H1 (cell line): ENCODE measurements around the gene SPECC1. TPM values are rescaled to one million over a fixed set of nuclear protein-coding genes. Genes with fewer than 3 reads are reported as not detected.

Source experiments
- CTCF ChIA-PET: fragments of 300-600 bp; sonication (Branson Sonifier 250); formaldehyde crosslinking; loops from one replicate; lab custom pipeline; 2021; ENCODE audit not compliant: partially characterized antibody; lab: Charles Lee
- POLR2A ChIA-PET: fragments of 300-600 bp; sonication (Branson Sonifier 250); formaldehyde crosslinking; loops from one replicate; lab custom pipeline; 2021; ENCODE audit warnings: inconsistent platforms; ENCODE audit not compliant: partially characterized antibody; lab: Charles Lee
- DNase-seq, 2 experiments: peaks; one replicate each; pipeline versions ENCODE4 v3.0.0 to v3.0.0-alpha.2; 2010 to 2022; ENCODE audit warnings: low spot score in 2 of 2, low read depth in 1 of 2, mixed read lengths in 1 of 2
- FAIRE-seq: peaks from 2 replicates; lab custom pipeline; 2011; peaks lifted over from hg19 to GRCh38; lab: Jason Lieb, UNC
- H2AFZ ChIP-seq: 2 replicates; pipeline ENCODE4 v1.8.1; 2012; ENCODE audit warnings: low read length, inconsistent platforms
- H2AK5ac ChIP-seq: 2 replicates; pipeline ENCODE4 v1.6.1; 2013; ENCODE audit warnings: low read depth, low read length
- H2BK120ac ChIP-seq: replicated peaks from 2 replicates; pipeline ENCODE3; 2013; ENCODE audit warnings: low read depth, low read length, inconsistent platforms
- H2BK12ac ChIP-seq: 2 replicates; pipeline ENCODE4 v1.6.1; 2013; ENCODE audit warnings: low read depth, low read length
- H2BK15ac ChIP-seq: 2 replicates; pipeline ENCODE4 v1.6.1; 2013; ENCODE audit warnings: low read length
- H2BK20ac ChIP-seq: 2 replicates; pipeline ENCODE4 v1.6.1; 2013; ENCODE audit warnings: low read length
- H2BK5ac ChIP-seq: 2 replicates; pipeline ENCODE4 v1.6.1; 2013; ENCODE audit warnings: low read depth, low read length
- H3K14ac ChIP-seq: 2 replicates; pipeline ENCODE4 v1.6.1; 2013; ENCODE audit warnings: inconsistent platforms; ENCODE audit not compliant: insufficient read length
- H3K18ac ChIP-seq: 2 replicates; pipeline ENCODE4 v1.6.1; 2013; ENCODE audit warnings: low read length; ENCODE audit errors: extremely low read depth
- H3K23ac ChIP-seq: 2 replicates; pipeline ENCODE4 v1.6.1; 2013; ENCODE audit warnings: inconsistent platforms; ENCODE audit not compliant: insufficient read length
- H3K23me2 ChIP-seq: 2 replicates; pipeline ENCODE4 v1.6.1; 2013; ENCODE audit warnings: low read depth, low read length
- H3K27ac ChIP-seq: 2 replicates; pipeline ENCODE4 v1.6.1; 2011; ENCODE audit warnings: low read depth, low read length, inconsistent platforms
- H3K27me3 ChIP-seq, 4 experiments: replicated peaks in 1 of 4; 1 replicate in 1 of 4; 2 replicates in 3 of 4; pipeline versions ENCODE4 v1.6.1 to v1.8.1; 2011 to 2013; ENCODE audit warnings: low read length in 3 of 4, mild to moderate bottlenecking in 3 of 4, inconsistent platforms in 2 of 4, mixed read lengths in 2 of 4, moderate library complexity in 1 of 4; ENCODE audit not compliant: control insufficient read depth in 3 of 4, insufficient read depth in 3 of 4; ENCODE audit errors: extremely low read depth in 1 of 4
- H3K36me3 ChIP-seq, 4 experiments: 2 replicates each; pipeline versions ENCODE4 v1.6.1 to v1.8.1; 2011 to 2013; ENCODE audit warnings: mild to moderate bottlenecking in 4 of 4, low read length in 3 of 4, moderate library complexity in 2 of 4, control low read depth in 1 of 4, inconsistent platforms in 1 of 4; ENCODE audit not compliant: insufficient read depth in 4 of 4, control insufficient read depth in 2 of 4
- H3K4ac ChIP-seq: replicated peaks from 2 replicates; pipeline ENCODE3; 2013; ENCODE audit warnings: low read length, low read depth, mixed read lengths, inconsistent platforms; ENCODE audit not compliant: insufficient read length
- H3K4me1 ChIP-seq, 4 experiments: replicated peaks in 1 of 4; 1 replicate in 1 of 4; 2 replicates in 3 of 4; pipeline versions ENCODE4 v1.6.1 to v1.8.1; 2011 to 2013; ENCODE audit warnings: low read length in 3 of 4, inconsistent platforms in 2 of 4, mixed read lengths in 1 of 4; ENCODE audit not compliant: insufficient read depth in 4 of 4, control insufficient read depth in 3 of 4
- H3K4me2 ChIP-seq, 2 experiments: 2 replicates each; pipeline versions ENCODE4 v1.6.1 to v1.8.1; 2011 to 2013; ENCODE audit warnings: low read depth in 2 of 2, low read length in 2 of 2, control low read depth in 1 of 2, inconsistent platforms in 1 of 2, mild to moderate bottlenecking in 1 of 2; ENCODE audit not compliant: insufficient read depth in 1 of 2
- H3K4me3 ChIP-seq, 4 experiments: fragments of 200-600, 300-600 bp in 1 of 4; sonication (generic), shearing (Covaris generic), sonication (Bioruptor Twin) in 1 of 4; 2 replicates each; pipeline versions ENCODE4 v1.5.1 to v1.8.1; 2011 to 2016; ENCODE audit warnings: low read length in 4 of 4, low read depth in 3 of 4, control low read depth in 2 of 4, inconsistent platforms in 2 of 4, mild to moderate bottlenecking in 2 of 4, mixed read lengths in 1 of 4, moderate library complexity in 1 of 4; ENCODE audit not compliant: insufficient read depth in 2 of 4; ENCODE audit errors: extremely low read depth in 1 of 4
- H3K56ac ChIP-seq: replicated peaks from 2 replicates; pipeline ENCODE3; 2013; ENCODE audit warnings: low read depth, mild to moderate bottlenecking, mixed read lengths, low read length, inconsistent platforms; ENCODE audit not compliant: insufficient read length
- H3K79me1 ChIP-seq: 2 replicates; pipeline ENCODE4 v1.6.1; 2013; ENCODE audit warnings: low read depth, low read length, control low read depth
- H3K79me2 ChIP-seq, 2 experiments: 2 replicates each; pipeline versions ENCODE4 v1.6.1 to v1.8.1; 2012 to 2013; ENCODE audit warnings: low read length in 2 of 2, mild to moderate bottlenecking in 2 of 2, inconsistent platforms in 1 of 2; ENCODE audit not compliant: insufficient read depth in 2 of 2, control insufficient read depth in 1 of 2
- H3K9ac ChIP-seq, 4 experiments: replicated peaks in 1 of 4; 1 replicate in 1 of 4; 2 replicates in 3 of 4; pipeline versions ENCODE4 v1.6.1 to v1.8.1; 2011 to 2013; ENCODE audit warnings: low read depth in 3 of 4, low read length in 3 of 4, control low read depth in 2 of 4, mild to moderate bottlenecking in 2 of 4, moderate library complexity in 2 of 4, inconsistent platforms in 1 of 4; ENCODE audit errors: extremely low read depth in 1 of 4
- H3K9me3 ChIP-seq, 2 experiments: 2 replicates each; pipeline versions ENCODE4 v1.6.1 to v1.8.1; 2012 to 2013; ENCODE audit warnings: mild to moderate bottlenecking in 2 of 2, moderate library complexity in 2 of 2, control low read depth in 1 of 2, inconsistent platforms in 1 of 2, low read depth in 1 of 2, low read length in 1 of 2, mixed read lengths in 1 of 2; ENCODE audit not compliant: insufficient read depth in 2 of 2
- H4K20me1 ChIP-seq, 2 experiments: replicated peaks in 1 of 2; 2 replicates each; pipeline versions ENCODE3 to v1.8.1; 2011 to 2013; ENCODE audit warnings: inconsistent platforms in 2 of 2, low read length in 2 of 2, mild to moderate bottlenecking in 1 of 2; ENCODE audit not compliant: insufficient read depth in 2 of 2, control insufficient read depth in 1 of 2
- H4K5ac ChIP-seq: 2 replicates; pipeline ENCODE4 v1.6.1; 2013; ENCODE audit warnings: low read length, low read depth, mixed read lengths, inconsistent platforms; ENCODE audit not compliant: insufficient read length
- H4K8ac ChIP-seq: 2 replicates; pipeline ENCODE4 v1.8.0; 2013; ENCODE audit warnings: mild to moderate bottlenecking, moderate library complexity, low read length, inconsistent platforms; ENCODE audit not compliant: insufficient read depth; ENCODE audit errors: extremely low read depth
- H4K91ac ChIP-seq: replicated peaks from 2 replicates; pipeline ENCODE3; 2013; ENCODE audit warnings: low read length, mixed read lengths, inconsistent platforms; ENCODE audit not compliant: insufficient read length
- BRCA1 ChIP-seq: IDR thresholded peaks from 2 replicates; pipeline ENCODE4 v1.6.1; 2012; ENCODE audit warnings: low read depth, low read length, improper control_type of control experiment
- EGR1 ChIP-seq: IDR thresholded peaks from 2 replicates; pipeline ENCODE4 v1.6.1; 2011; ENCODE audit warnings: low read depth, low read length, borderline replicate concordance
- GTF2F1 ChIP-seq: IDR thresholded peaks from 2 replicates; pipeline ENCODE4 v1.6.1; 2012; ENCODE audit warnings: low read depth, low read length, improper control_type of control experiment, borderline replicate concordance
- JUN ChIP-seq: IDR thresholded peaks from 2 replicates; pipeline ENCODE4 v1.6.1; 2011; ENCODE audit warnings: low read depth, mild to moderate bottlenecking, improper control_type of control experiment, low read length
- RAD21 ChIP-seq, 2 experiments: IDR thresholded peaks in 1 of 2; conservative IDR thresholded peaks in 1 of 2; 2 replicates each; pipeline ENCODE4 v1.6.1; 2011; ENCODE audit warnings: low read depth in 2 of 2, low read length in 2 of 2, improper control_type of control experiment in 1 of 2, inconsistent platforms in 1 of 2, mild to moderate bottlenecking in 1 of 2, moderate library complexity in 1 of 2
- RXRA ChIP-seq: IDR thresholded peaks from 2 replicates; pipeline ENCODE4 v1.6.1; 2011; ENCODE audit warnings: low read depth, mild to moderate bottlenecking, low read length, moderate library complexity; ENCODE audit not compliant: insufficient read depth
- SP4 ChIP-seq: IDR thresholded peaks from 2 replicates; pipeline ENCODE4 v1.6.1; 2012; ENCODE audit warnings: low read length, inconsistent platforms
- SRF ChIP-seq: IDR thresholded peaks from 2 replicates; pipeline ENCODE4 v1.6.1; 2011; ENCODE audit warnings: mild to moderate bottlenecking, low read depth, low read length, moderate library complexity
- YY1 ChIP-seq: IDR thresholded peaks from 2 replicates; pipeline ENCODE4 v1.6.1; 2011; ENCODE audit warnings: low read depth, mild to moderate bottlenecking, low read length
- WGBS, 2 experiments: shearing (Covaris generic) in 1 of 2; methylation state at CpG; one replicate each; pipeline versions ENCODE4 v1.1.6 to v1.1.7; 2013 to 2015; ENCODE audit warnings: low lambda C conversion rate in 2 of 2, mixed read lengths in 2 of 2, inconsistent platforms in 1 of 2, low coverage in 1 of 2, missing lambda C conversion rate in 1 of 2; ENCODE audit not compliant: insufficient replicate concordance in 2 of 2, insufficient coverage in 1 of 2, insufficient read length in 1 of 2; ENCODE audit errors: extremely low coverage in 1 of 2, missing lambda C conversion rate in 1 of 2; 5-methylcytosine and 5-hydroxymethylcytosine counted together
- polyA plus RNA-seq, 7 experiments: library from polyadenylated mRNA; depleted of rRNA in 3 of 7; stranded (reverse) in 5 of 7; unstranded in 2 of 7; fragments of >200 nt in 5 of 7; fragments of 200-250 nt in 2 of 7; gene quantifications; 1 replicate in 5 of 7; 2 replicates in 1 of 7; 4 replicates in 1 of 7; pipeline versions ENCODE4 v1.2.1 to v1.2.3, GENCODE V29; 2011 to 2013; ENCODE audit warnings: missing spikeins in 2 of 7, mixed read lengths in 2 of 7
- total RNA-seq: library from RNA; stranded (reverse); fragmentation: NEBNext Ultra II Directional; extraction: Animal tissue kit (Norgen Biotek cat#: 25700); gene quantifications from 2 replicates; pipeline ENCODE4 v1.2.1, GENCODE V29; 2021
- TF ChIP-seq, protein P1 (sequence below), 3 experiments: IDR thresholded peaks; 1 replicate in 2 of 3; 2 replicates in 1 of 3; pipeline versions ENCODE4 v1.5.1 to v1.6.1; 2011; ENCODE audit warnings: low read length in 3 of 3, mild to moderate bottlenecking in 3 of 3, inconsistent platforms in 2 of 3, low read depth in 1 of 3, moderate library complexity in 1 of 3; ENCODE audit not compliant: insufficient read depth in 1 of 3; ENCODE audit errors: control extremely low read depth in 1 of 3

Gene SPECC1
- total and polyA plus RNA-seq, 2 of the 8 experiments (the other 6 are each of a cell fraction or from before 2014, with no cell fraction given), result 35.8 to 87.9 TPM

DNA sequence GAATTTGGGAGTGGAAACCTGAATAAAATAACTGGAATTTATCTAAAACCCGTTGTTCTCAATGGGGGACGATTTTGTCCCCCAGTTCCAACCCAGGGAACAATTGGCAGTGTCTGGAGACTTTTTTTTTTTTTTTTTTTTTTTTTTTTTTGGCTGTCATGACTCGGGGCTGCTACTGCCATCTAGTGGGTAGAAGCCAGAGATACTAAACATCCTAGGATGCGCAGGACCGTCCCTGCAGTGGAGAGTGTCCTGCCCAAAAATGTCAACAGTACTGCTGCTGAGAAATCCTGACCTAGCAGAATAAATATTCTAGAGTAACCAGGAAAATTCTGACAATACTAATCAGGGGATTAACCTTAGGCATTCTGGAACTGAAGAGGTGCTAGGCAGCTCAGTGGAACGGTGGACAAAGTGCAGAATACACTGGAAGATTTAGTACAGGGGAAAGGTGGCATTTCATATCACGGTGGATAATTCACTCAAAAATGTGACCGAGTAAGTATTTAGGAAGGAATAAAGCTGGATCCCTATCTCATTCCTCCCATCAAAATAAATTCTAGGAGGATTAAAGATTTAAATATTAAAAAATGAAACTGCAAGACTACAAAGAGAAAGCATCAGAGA lies 107.6 kb downstream of the SPECC1 start:
- Histone ChIP-seq H3K18ac (no peak overlapping the region), H4K5ac (no peak overlapping the region), H4K91ac (no peak overlapping the region), H2AFZ (no peak overlapping the region), H3K4me3 (no peak overlapping the region), H3K4me1 (peaks cover 0 to under 1% (median 0%) of the 10 kb centered on the region in 4 experiments; a peak in 2 of 7 replicates), H2BK5ac (no peak overlapping the region), H3K56ac (no peak overlapping the region), H2BK15ac (no peak overlapping the region), H3K79me1 (no peaks in the 10 kb centered on the region), H3K27ac (no peak overlapping the region), H3K23me2 (no peaks in the 10 kb centered on the region), H3K14ac (no peak overlapping the region), H3K9ac (no peak overlapping the region), H2BK120ac (no peak overlapping the region), H4K8ac (no peak overlapping the region), H3K23ac (no peak overlapping the region), H2BK20ac (no peak overlapping the region), H4K20me1 (no peaks in the 10 kb centered on the region), H3K36me3 (no peaks in the 10 kb centered on the region), H3K4ac (no peak overlapping the region), H2BK12ac (no peak overlapping the region), H3K79me2 (no peaks in the 10 kb centered on the region), H3K9me3 (no peaks in the 10 kb centered on the region), H2AK5ac (no peak overlapping the region), H3K4me2 (no peak overlapping the region), H3K27me3 (no peaks in the 10 kb centered on the region)
- TF ChIP-seq SP4 (no peak), EGR1 (no peak), JUN (no peak), RXRA (no peak), BRCA1 (no peak), GTF2F1 (no peak), YY1 (0 out of 2 replicates have a peak, but pooled peaks have one; percentile 9), RAD21 (IDR thresholded peaks at IDR 0.05 in 1 of 2, conservative IDR thresholded peaks at IDR 0.05 in 1 of 2; ENCODE audit: low read depth in 2 of 2, low read length in 2 of 2) (peak; percentile 78 to 82), SRF (no peak)
- TF ChIP-seq, protein P1, sequence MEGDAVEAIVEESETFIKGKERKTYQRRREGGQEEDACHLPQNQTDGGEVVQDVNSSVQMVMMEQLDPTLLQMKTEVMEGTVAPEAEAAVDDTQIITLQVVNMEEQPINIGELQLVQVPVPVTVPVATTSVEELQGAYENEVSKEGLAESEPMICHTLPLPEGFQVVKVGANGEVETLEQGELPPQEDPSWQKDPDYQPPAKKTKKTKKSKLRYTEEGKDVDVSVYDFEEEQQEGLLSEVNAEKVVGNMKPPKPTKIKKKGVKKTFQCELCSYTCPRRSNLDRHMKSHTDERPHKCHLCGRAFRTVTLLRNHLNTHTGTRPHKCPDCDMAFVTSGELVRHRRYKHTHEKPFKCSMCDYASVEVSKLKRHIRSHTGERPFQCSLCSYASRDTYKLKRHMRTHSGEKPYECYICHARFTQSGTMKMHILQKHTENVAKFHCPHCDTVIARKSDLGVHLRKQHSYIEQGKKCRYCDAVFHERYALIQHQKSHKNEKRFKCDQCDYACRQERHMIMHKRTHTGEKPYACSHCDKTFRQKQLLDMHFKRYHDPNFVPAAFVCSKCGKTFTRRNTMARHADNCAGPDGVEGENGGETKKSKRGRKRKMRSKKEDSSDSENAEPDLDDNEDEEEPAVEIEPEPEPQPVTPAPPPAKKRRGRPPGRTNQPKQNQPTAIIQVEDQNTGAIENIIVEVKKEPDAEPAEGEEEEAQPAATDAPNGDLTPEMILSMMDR (IDR thresholded peaks at IDR 0.05; ENCODE audit: control extremely low read depth in 1 of 3, insufficient read depth in 1 of 3, low read depth in 1 of 3, low read length in 3 of 3), result peak; percentile 47 to 75 (median 51)
- 44% methylated on average over 7 of the region's 8 CpGs; no CpG with 5 or more reads in 1 of the 2 experiments for WGBS, 2 experiments
- CTCF ChIA-PET, result interaction anchor here (0.7 to 2.7 kb wide), 6 partner anchors 9 to 124 kb away, joined by 3 to 20 read pairs (median 4); no protein-coding TSS in a partner anchor
- POLR2A ChIA-PET, result interaction anchor here (1.3 kb wide), 1 partner anchor 139 kb away, joined by 3 read pairs; no protein-coding TSS in a partner anchor
- FAIRE-seq (peak; percentile 60), DNase-seq (no peak)
